Breast epithelium (tissue), 3 donors: ENCODE data around the gene ASB11.

ENCODE experiments used
- POLR2A ChIP-seq: fragments of 450-650 bp; IDR thresholded peaks from one replicate; pipeline ENCODE4 v1.6.1; 2016; ENCODE audit warnings: antibody characterized with exemption, mild to moderate bottlenecking, moderate library complexity
- POLR2AphosphoS5 ChIP-seq, 3 donors: sonication (generic); formaldehyde crosslinking; IDR thresholded peaks; one replicate each; pipeline ENCODE4 v1.6.1; 2017; ENCODE audit warnings: antibody characterized with exemption in 3 of 3
- TF ChIP-seq, protein P1 (sequence below), 3 donors: fragments of 450-650 bp; IDR thresholded peaks; one replicate each; pipeline ENCODE4 v1.5.1; 2016 to 2017; ENCODE audit warnings: antibody characterized with exemption in 3 of 3, mild to moderate bottlenecking in 3 of 3, moderate library complexity in 3 of 3

DNA sequence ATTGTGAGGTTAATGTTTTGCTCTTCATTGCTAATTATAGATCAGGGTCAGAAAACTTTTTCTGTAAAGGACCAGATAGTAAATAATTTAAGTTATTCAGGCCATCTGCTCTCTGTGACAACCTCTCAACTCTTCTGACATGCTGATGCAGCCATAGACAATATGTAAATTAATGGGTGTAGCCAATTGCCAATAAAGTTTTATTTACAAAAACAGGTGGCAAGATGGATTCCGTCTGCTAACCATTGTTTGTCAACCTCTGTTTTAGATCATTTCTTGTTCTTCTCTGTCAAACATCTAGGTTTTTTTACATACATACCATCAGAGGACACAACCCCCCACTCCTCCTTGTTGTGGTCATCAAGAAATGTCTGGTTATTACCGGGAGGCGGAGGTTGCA lies 79.3 kb downstream of the ASB11 start:
- no peak for TF ChIP-seq POLR2A
- TF ChIP-seq POLR2AphosphoS5 (IDR thresholded peaks at IDR 0.05), result no peak
- TF ChIP-seq, protein P1, sequence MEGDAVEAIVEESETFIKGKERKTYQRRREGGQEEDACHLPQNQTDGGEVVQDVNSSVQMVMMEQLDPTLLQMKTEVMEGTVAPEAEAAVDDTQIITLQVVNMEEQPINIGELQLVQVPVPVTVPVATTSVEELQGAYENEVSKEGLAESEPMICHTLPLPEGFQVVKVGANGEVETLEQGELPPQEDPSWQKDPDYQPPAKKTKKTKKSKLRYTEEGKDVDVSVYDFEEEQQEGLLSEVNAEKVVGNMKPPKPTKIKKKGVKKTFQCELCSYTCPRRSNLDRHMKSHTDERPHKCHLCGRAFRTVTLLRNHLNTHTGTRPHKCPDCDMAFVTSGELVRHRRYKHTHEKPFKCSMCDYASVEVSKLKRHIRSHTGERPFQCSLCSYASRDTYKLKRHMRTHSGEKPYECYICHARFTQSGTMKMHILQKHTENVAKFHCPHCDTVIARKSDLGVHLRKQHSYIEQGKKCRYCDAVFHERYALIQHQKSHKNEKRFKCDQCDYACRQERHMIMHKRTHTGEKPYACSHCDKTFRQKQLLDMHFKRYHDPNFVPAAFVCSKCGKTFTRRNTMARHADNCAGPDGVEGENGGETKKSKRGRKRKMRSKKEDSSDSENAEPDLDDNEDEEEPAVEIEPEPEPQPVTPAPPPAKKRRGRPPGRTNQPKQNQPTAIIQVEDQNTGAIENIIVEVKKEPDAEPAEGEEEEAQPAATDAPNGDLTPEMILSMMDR (IDR thresholded peaks at IDR 0.05), result no peak
